ENCODE data around the gene ERC1. TPM values are rescaled to one million over a fixed set of nuclear protein-coding genes. Genes with fewer than 3 reads are reported as not detected.

ERC1 gene
- total and polyA plus RNA-seq, 2 of the 4 experiments (the other 2 are of a cell fraction) = 11.6 to 25.6 TPM

- POLR2A ChIA-PET (ENCODE audit: unreplicated experiment) = no interaction called here
- BruUV-seq (replicated peaks) = no TSS peak
- no peaks in the 10 kb centered on the region for H3K9me1 ChIP-seq (ENCODE audit: insufficient read depth, low read length)
- no peaks in the 10 kb centered on the region; the same call in 1 of the 2 replicates for H4K20me1 ChIP-seq (ENCODE audit: insufficient read depth, low read length)
- peaks cover 5% of the 10 kb centered on the region; the same call in 1 of the 2 replicates for H3K36me3 ChIP-seq (ENCODE audit: control insufficient read depth, insufficient read depth, low read length)
- H3K4me1 ChIP-seq (ENCODE audit: control insufficient read depth, insufficient read depth, low read length) = no peaks in the 10 kb centered on the region
- no CpG with 5 or more reads among the region's 5 CpGs for WGBS, 2 experiments (ENCODE audit: extremely low coverage in 2 of 2, insufficient read length in 1 of 2)
- no peak overlapping the region for H3K14ac ChIP-seq (replicated peaks; ENCODE audit: low read depth, low read length)
- H2BK5ac ChIP-seq (ENCODE audit: low read depth, low read length, poor library complexity, severe bottlenecking) = no peak overlapping the region
- H3K4ac ChIP-seq (ENCODE audit: low read depth, low read length) = no peak overlapping the region
- dilution Hi-C loops (cut with HindIII; ENCODE audit: low sequenced_read_pairs, unreplicated experiment) (no loop called here), in situ Hi-C loops (cut with MboI; ENCODE audit: low sequenced_read_pairs) (no loop called here), intact Hi-C loops (cut with micrococcal nuclease) (no loop called here)
- no peak overlapping the region for H4K91ac ChIP-seq (ENCODE audit: insufficient read depth, low read depth, low read length)
- no peak overlapping the region for H3K56ac ChIP-seq (ENCODE audit: extremely low read depth, insufficient read depth, low read length)
- no peak overlapping the region for H2BK20ac ChIP-seq (ENCODE audit: low read depth, low read length)
- CTCF ChIA-PET = no interaction called here
- no peak overlapping the region for H2BK15ac ChIP-seq (ENCODE audit: low read depth, low read length)
- H4K8ac ChIP-seq (ENCODE audit: low read depth in 2 of 2, low read length in 2 of 2) = no peak overlapping the region
- H3K4me3 ChIP-seq (ENCODE audit: insufficient read depth, low read depth, low read length) = no peak overlapping the region
- H3K27ac ChIP-seq (ENCODE audit: insufficient read depth, low read length) = no peak overlapping the region
- no peaks in the 10 kb centered on the region for H3K27me3 ChIP-seq (ENCODE audit: control insufficient read depth, insufficient read depth, low read length)
- H3K18ac ChIP-seq (ENCODE audit: low read depth, low read length) = no peak overlapping the region
- H3K9me3 ChIP-seq (ENCODE audit: control insufficient read depth, insufficient read depth, low read length) = no peaks in the 10 kb centered on the region
- H2AK9ac ChIP-seq (replicated peaks; ENCODE audit: low read depth, low read length, poor library complexity) = no peak overlapping the region
- H2AK5ac ChIP-seq (ENCODE audit: low read depth, low read length) = no peak overlapping the region
- H4K5ac ChIP-seq (ENCODE audit: low read depth, low read length) = no peak overlapping the region
- TF ChIP-seq MXI1 (IDR thresholded peaks at IDR 0.05; ENCODE audit: borderline replicate concordance, low read depth, low read length) (no peak), POLR2A (IDR thresholded peaks at IDR 0.05; ENCODE audit: low read depth, low read length) (no peak), RAD21 (IDR thresholded peaks at IDR 0.05; ENCODE audit: low read length) (no peak), ELK1 (IDR thresholded peaks at IDR 0.05; ENCODE audit: borderline replicate concordance, low read depth, low read length) (no peak), NFE2L2 (IDR thresholded peaks at IDR 0.05; ENCODE audit: low read depth, low read length) (no peak), RFX5 (IDR thresholded peaks at IDR 0.05; ENCODE audit: low read depth, low read length) (no peak), CHD1 (IDR thresholded peaks at IDR 0.05; ENCODE audit: low read depth, low read length) (no peak), SMC3 (IDR thresholded peaks at IDR 0.05; ENCODE audit: low read depth, low read length) (no peak), CEBPB (IDR thresholded peaks at IDR 0.05; ENCODE audit: low read depth, low read length) (no peak), MAZ (IDR thresholded peaks at IDR 0.05; ENCODE audit: borderline replicate concordance, low read depth, low read length) (no peak)
- H3K79me1 ChIP-seq (ENCODE audit: low read depth in 1 of 2, low read length in 2 of 2) = peaks cover 13 to 15% of the 10 kb centered on the region in 2 experiments
- H3K9ac ChIP-seq (ENCODE audit: low read depth, low read length) = no peak overlapping the region
- H2BK120ac ChIP-seq (ENCODE audit: low read depth, low read length) = no peak overlapping the region
- no peak for DNase-seq
- no peak overlapping the region for H3K23ac ChIP-seq (ENCODE audit: low read depth, low read length)
- H2AFZ ChIP-seq (replicated peaks; ENCODE audit: low read length, poor library complexity) = no peak overlapping the region
- H3K4me2 ChIP-seq (ENCODE audit: low read depth, low read length) = no peak overlapping the region
- ATAC-seq (ENCODE audit: low read depth) = no peak
Observed at GRCh38 chr12:1162081-1162760, 171.2 kb downstream of the ERC1 start.
